Lung (tissue), 12 donors: ENCODE data around the gene ZC3H8. TPM values are rescaled to one million over a fixed set of nuclear protein-coding genes. Genes with fewer than 3 reads are reported as not detected.

Experiments
- ATAC-seq: fragments of 200-7000 bp; cut with Tn5 transposase; one replicate; pipeline ENCODE4 v1.9.1; 2020; ENCODE audit warnings: moderate number of reproducible peaks; ENCODE audit not compliant: insufficient read depth, low FRiP score
- DNase-seq, 3 donors: peaks; one replicate each; pipeline ENCODE4 v3.0.0-alpha.2; 2013 to 2017
- H3K27ac ChIP-seq, 2 donors: one replicate each; pipeline ENCODE4 v1.5.1; 2013; ENCODE audit warnings: mild to moderate bottlenecking in 2 of 2, moderate library complexity in 2 of 2, control low read depth in 1 of 2, inconsistent platforms in 1 of 2, low read depth in 1 of 2, low read length in 1 of 2
- H3K27me3 ChIP-seq, 3 donors: one replicate each; pipeline ENCODE4 v1.5.1; 2013; ENCODE audit warnings: low read length in 2 of 3; ENCODE audit not compliant: control insufficient read depth in 3 of 3, insufficient read depth in 3 of 3
- H3K36me3 ChIP-seq, 4 donors: one replicate each; pipeline ENCODE4 v1.5.1; 2013; ENCODE audit warnings: low read length in 4 of 4, mild to moderate bottlenecking in 1 of 4, moderate library complexity in 1 of 4; ENCODE audit not compliant: control insufficient read depth in 4 of 4, insufficient read depth in 4 of 4
- H3K4me1 ChIP-seq, 5 donors: one replicate each; pipeline ENCODE4 v1.5.1; 2013; ENCODE audit warnings: low read length in 5 of 5, mild to moderate bottlenecking in 2 of 5, moderate library complexity in 1 of 5; ENCODE audit not compliant: control insufficient read depth in 5 of 5, insufficient read depth in 5 of 5
- H3K4me3 ChIP-seq: one replicate; pipeline ENCODE4 v1.5.1; 2013; ENCODE audit warnings: mild to moderate bottlenecking, control low read depth, moderate library complexity
- H3K9ac ChIP-seq, 2 donors: one replicate each; pipeline ENCODE4 v1.5.1; 2013; ENCODE audit warnings: low read length in 2 of 2, control low read depth in 1 of 2; ENCODE audit not compliant: insufficient read depth in 1 of 2
- H3K9me3 ChIP-seq, 4 donors: one replicate each; pipeline ENCODE4 v1.5.1; 2013; ENCODE audit warnings: low read length in 3 of 4, mild to moderate bottlenecking in 1 of 4, moderate library complexity in 1 of 4; ENCODE audit not compliant: control insufficient read depth in 4 of 4, insufficient read depth in 3 of 4
- WGBS, 2 donors: extraction: QIAGEN DNeasy Blood & Tissue Kit; methylation state at CpG; one replicate each; pipeline ENCODE4 v1.1.7; 2013; 5-methylcytosine and 5-hydroxymethylcytosine counted together
- polyA plus RNA-seq, 2 donors: library from polyadenylated mRNA; stranded (reverse); fragments of 200-250 nt; gene quantifications; one replicate each; pipeline ENCODE4 v1.2.1, GENCODE V29; 2013
- total RNA-seq, 2 donors: library from RNA; depleted of rRNA in 1 of 2; stranded (reverse); fragments of >200 nt in 1 of 2; gene quantifications; one replicate each; pipeline ENCODE4 v1.2.1, GENCODE V29; 2014 to 2021
- TF ChIP-seq, protein P1 (sequence below): IDR thresholded peaks from 2 replicates; pipeline ENCODE4 v1.5.1; 2012; ENCODE audit warnings: mild to moderate bottlenecking; ENCODE audit errors: control extremely low read depth, extremely low read depth
- donor health status: control.
- donor health status: control.
- donor health status: Bipolar disorder and iron deficiency.
- donor health status: healthy.
- donor health status: DM: yes; HTN: yes; CAD: no.

The ZC3H8 gene
- total and polyA plus RNA-seq, 4 donors, result 2.1 to 24.9 (median 5.3) TPM

DNA sequence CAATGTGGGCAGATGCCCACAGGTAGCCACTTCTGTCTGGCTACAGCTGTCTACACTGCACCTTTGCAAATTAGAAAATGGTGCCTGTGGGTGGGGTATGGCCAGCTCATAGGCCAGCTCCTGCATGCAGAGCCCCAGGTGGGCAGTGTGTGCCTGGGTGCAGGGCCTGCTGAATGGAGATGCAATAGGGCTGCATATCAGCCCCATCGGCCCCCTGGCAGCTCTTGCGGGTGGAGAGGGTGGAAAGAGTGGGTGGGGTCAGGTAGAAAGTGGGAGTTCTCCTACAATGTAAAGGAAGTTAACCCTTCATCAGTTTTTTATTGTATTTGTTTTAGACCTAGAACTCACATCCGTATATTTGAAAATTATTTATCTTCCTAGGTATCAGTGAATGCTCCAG, 79.5 kb downstream of the ZC3H8 start:
- Histone ChIP-seq H3K4me3 (no peak overlapping the region), H3K36me3 (peaks cover 0 to 2% (median 0%) of the 10 kb centered on the region in 4 donors), H3K27ac (no peak overlapping the region), H3K4me1 (peaks cover 0 to 2% (median 0%) of the 10 kb centered on the region in 5 donors), H3K9ac (no peak overlapping the region), H3K27me3 (no peaks in the 10 kb centered on the region), H3K9me3 (no peaks in the 10 kb centered on the region)
- TF ChIP-seq, protein P1, sequence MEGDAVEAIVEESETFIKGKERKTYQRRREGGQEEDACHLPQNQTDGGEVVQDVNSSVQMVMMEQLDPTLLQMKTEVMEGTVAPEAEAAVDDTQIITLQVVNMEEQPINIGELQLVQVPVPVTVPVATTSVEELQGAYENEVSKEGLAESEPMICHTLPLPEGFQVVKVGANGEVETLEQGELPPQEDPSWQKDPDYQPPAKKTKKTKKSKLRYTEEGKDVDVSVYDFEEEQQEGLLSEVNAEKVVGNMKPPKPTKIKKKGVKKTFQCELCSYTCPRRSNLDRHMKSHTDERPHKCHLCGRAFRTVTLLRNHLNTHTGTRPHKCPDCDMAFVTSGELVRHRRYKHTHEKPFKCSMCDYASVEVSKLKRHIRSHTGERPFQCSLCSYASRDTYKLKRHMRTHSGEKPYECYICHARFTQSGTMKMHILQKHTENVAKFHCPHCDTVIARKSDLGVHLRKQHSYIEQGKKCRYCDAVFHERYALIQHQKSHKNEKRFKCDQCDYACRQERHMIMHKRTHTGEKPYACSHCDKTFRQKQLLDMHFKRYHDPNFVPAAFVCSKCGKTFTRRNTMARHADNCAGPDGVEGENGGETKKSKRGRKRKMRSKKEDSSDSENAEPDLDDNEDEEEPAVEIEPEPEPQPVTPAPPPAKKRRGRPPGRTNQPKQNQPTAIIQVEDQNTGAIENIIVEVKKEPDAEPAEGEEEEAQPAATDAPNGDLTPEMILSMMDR, result no peak
- 90 to 96% methylated on average over 3 of the region's 3 CpGs for whole genome bisulfite sequencing, 2 donors
- DNase-seq, result no peak
- no peak for ATAC-seq

- no peaks in the 10 kb centered on the region for H3K27me3 ChIP-seq
- peaks cover 0 to 2% (median 0%) of the 10 kb centered on the region in 4 donors for H3K9me3 ChIP-seq
- TF ChIP-seq, protein P1, result no peak
- DNase-seq (no peak), ATAC-seq (no peak)
- WGBS, 2 donors, result 79 to 84% methylated on average over 4 of the region's 4 CpGs
- peaks cover 0 to 2% (median 0%) of the 10 kb centered on the region in 4 donors for H3K36me3 ChIP-seq
- no peak overlapping the region for H3K9ac ChIP-seq
- no peak overlapping the region for H3K27ac ChIP-seq
- peaks cover 0 to 2% (median 0%) of the 10 kb centered on the region in 5 donors for H3K4me1 ChIP-seq
- no peak overlapping the region for H3K4me3 ChIP-seq
Measured at GRCh38 chr2:112174383-112174782, 80.5 kb downstream of the ZC3H8 start.

GRCh38 chr2:112173646-112174319, 81.1 kb downstream of the ZC3H8 start:
- H3K36me3 ChIP-seq, result peaks cover 0 to 2% (median 0%) of the 10 kb centered on the region in 4 donors
- H3K9me3 ChIP-seq, result peaks cover 0 to 2% (median 0%) of the 10 kb centered on the region in 4 donors
- H3K27me3 ChIP-seq, result no peaks in the 10 kb centered on the region
- DNase-seq (no peak), ATAC-seq (no peak)
- 92 to 95% methylated on average over 11 of the region's 11 CpGs for WGBS, 2 donors
- H3K27ac ChIP-seq, result no peak overlapping the region
- H3K4me1 ChIP-seq, result peaks cover 0 to 2% (median 0%) of the 10 kb centered on the region in 5 donors
- H3K9ac ChIP-seq, result no peak overlapping the region
- H3K4me3 ChIP-seq, result no peak overlapping the region
- TF ChIP-seq, protein P1, result no peak

GRCh38 chr2:112170495-112170894, 84.3 kb downstream of the ZC3H8 start:
- WGBS, 2 donors, result 96 to 98% methylated on average over 4 of the region's 4 CpGs
- Histone ChIP-seq H3K4me1 (peaks cover 0 to 2% (median 0%) of the 10 kb centered on the region in 5 donors), H3K9ac (no peak overlapping the region), H3K9me3 (peaks cover 0 to 2% (median 0%) of the 10 kb centered on the region in 4 donors), H3K4me3 (no peak overlapping the region), H3K36me3 (no peaks in the 10 kb centered on the region), H3K27ac (no peak overlapping the region), H3K27me3 (no peaks in the 10 kb centered on the region)
- ATAC-seq (no peak), DNase-seq (no peak)
- TF ChIP-seq, protein P1, result no peak
